Measurements from ENCODE around the gene DHX32.

The DHX32 gene

DNA sequence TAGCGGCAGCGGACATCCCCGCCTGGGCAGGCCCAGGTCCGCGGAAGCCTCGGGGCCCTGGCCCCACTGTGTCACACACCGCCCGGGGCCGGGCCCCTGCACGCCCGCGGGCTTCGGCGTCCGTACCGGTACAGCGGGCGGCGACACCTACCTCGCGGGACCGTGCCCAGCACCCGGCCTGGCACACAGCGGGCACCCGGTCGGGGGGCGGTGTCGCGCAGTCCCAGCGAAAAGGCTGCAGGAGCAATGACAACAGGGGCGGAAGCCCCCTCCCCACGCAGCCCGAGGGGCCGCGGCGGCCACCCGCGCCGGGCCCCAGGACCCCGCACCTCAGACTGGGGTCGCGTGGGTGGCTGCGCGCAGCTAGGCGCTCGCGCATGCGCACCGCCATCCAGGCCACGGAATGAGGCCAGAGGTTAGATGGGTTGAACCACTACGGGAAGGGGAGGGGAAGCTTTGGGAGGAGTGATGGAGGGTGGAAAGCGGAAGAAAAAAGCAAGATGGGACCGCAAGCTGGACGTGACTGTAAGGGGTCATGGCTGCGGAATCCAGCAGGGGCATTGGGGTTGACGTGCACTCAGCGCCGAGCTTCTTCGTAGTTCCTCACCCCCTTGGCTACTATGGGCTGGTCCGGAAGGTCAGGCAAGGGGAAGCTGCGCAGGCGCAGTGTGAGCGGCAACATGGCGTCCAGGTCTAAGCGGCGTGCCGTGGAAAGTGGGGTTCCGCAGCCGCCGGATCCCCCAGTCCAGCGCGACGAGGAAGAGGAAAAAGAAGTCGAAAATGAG, 58.0 kb downstream of the DHX32 start, which contains the start of the genes BCCIP and UROS:
BCCIP (plus strand) TSS at position 669 of the 785 bp plus-strand sequence; CDS start at position 681, 12 bp downstream.
UROS (minus strand) TSS at position 381 of the 785 bp plus-strand sequence. CDS start 6,759 bp downstream, outside the sequence.
- peak; percentile 93 for DNase-seq (ENCODE audit: low read depth)
- TF ChIP-seq, protein P1, sequence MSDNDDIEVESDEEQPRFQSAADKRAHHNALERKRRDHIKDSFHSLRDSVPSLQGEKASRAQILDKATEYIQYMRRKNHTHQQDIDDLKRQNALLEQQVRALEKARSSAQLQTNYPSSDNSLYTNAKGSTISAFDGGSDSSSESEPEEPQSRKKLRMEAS (IDR thresholded peaks at IDR 0.05; ENCODE audit: low read depth, low read length): no peak; the same call in 1 of the 2 replicates
- TF ChIP-seq POLR2A (IDR thresholded peaks at IDR 0.05; ENCODE audit: extremely low read depth, insufficient read length): peak; percentile 83
- TF ChIP-seq, protein P2, sequence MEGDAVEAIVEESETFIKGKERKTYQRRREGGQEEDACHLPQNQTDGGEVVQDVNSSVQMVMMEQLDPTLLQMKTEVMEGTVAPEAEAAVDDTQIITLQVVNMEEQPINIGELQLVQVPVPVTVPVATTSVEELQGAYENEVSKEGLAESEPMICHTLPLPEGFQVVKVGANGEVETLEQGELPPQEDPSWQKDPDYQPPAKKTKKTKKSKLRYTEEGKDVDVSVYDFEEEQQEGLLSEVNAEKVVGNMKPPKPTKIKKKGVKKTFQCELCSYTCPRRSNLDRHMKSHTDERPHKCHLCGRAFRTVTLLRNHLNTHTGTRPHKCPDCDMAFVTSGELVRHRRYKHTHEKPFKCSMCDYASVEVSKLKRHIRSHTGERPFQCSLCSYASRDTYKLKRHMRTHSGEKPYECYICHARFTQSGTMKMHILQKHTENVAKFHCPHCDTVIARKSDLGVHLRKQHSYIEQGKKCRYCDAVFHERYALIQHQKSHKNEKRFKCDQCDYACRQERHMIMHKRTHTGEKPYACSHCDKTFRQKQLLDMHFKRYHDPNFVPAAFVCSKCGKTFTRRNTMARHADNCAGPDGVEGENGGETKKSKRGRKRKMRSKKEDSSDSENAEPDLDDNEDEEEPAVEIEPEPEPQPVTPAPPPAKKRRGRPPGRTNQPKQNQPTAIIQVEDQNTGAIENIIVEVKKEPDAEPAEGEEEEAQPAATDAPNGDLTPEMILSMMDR (IDR thresholded peaks at IDR 0.05; ENCODE audit: low read depth, low read length): no peak
- TF ChIP-seq MYC (IDR thresholded peaks at IDR 0.05; ENCODE audit: low read depth, low read length): no peak
- peak within 1 kb of the TSS; percentile 92 for H3K4me3 ChIP-seq (ENCODE audit: low read depth, low read length)

DNA sequence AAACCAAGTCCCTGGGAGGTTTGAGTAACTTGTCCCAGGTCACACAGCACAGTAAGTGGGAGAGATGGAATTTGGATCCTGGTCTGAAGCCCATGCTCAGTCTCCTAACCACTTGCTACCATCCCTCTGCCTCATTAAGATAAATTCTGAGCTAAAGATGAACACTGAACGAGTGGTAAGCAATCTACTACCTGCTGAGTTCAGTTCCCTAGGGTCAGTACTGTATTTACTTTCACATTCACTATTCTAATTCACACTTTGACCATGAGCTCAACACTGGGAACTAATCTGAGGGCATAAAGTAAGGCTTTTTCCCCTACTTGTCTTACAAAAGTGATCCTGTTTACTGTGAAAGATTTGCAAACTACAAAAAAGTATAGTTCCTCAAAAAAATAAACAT, 60.4 kb downstream of the DHX32 start:
- TF ChIP-seq MYC (IDR thresholded peaks at IDR 0.05; ENCODE audit: low read depth, low read length) (no peak), POLR2A (IDR thresholded peaks at IDR 0.05; ENCODE audit: extremely low read depth, insufficient read length) (no peak)
- TF ChIP-seq, protein P2 (IDR thresholded peaks at IDR 0.05; ENCODE audit: low read depth, low read length): no peak
- TF ChIP-seq, protein P1 (IDR thresholded peaks at IDR 0.05; ENCODE audit: low read depth, low read length): no peak
- DNase-seq (ENCODE audit: low read depth): no peak
- H3K4me3 ChIP-seq (ENCODE audit: low read depth, low read length): no peak overlapping the region

DNA sequence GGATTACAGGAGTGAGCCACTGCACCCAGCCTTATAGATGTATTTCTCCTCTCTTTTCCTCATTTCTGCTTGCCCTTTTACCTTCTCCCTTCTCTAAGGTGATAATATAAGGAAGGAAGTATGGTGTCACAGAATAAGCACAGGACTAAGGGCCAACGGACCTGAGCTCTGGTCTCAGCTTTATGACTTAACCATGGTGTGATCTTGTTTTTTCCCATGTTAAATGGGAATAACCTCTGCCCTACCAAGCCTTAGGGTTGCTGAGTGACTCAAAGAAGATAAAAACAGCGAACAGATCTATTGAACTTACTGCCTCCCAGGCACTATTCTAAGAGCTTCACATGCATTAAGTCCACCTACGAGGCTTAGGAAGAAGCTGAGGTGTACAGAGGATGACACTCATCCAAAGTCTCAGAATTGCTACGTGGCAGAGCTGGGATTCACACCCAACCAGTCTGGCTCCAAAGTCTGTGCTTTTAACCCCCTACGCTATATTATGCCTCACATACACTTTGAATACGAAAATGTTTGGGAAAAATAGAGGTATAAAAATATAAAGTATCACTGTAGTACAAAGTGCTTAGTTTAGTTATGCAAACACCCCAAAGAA, 63.6 kb downstream of the DHX32 start:
- no peak for DNase-seq (ENCODE audit: low read depth)
- TF ChIP-seq POLR2A (IDR thresholded peaks at IDR 0.05; ENCODE audit: extremely low read depth, insufficient read length) (no peak), MYC (IDR thresholded peaks at IDR 0.05; ENCODE audit: low read depth, low read length) (no peak)
- TF ChIP-seq, protein P2 (IDR thresholded peaks at IDR 0.05; ENCODE audit: low read depth, low read length): no peak
- TF ChIP-seq, protein P1 (IDR thresholded peaks at IDR 0.05; ENCODE audit: low read depth, low read length): no peak

GRCh38 chr10:125816548-125816947, 64.5 kb downstream of the DHX32 start:
- no peak for DNase-seq (ENCODE audit: low read depth)
- no peak overlapping the region for H3K4me3 ChIP-seq (ENCODE audit: low read depth, low read length)

More for the DNA sequence above, 63.6 kb downstream of the DHX32 start:
- no peak overlapping the region for H3K4me3 ChIP-seq (ENCODE audit: low read depth, low read length)

DNA sequence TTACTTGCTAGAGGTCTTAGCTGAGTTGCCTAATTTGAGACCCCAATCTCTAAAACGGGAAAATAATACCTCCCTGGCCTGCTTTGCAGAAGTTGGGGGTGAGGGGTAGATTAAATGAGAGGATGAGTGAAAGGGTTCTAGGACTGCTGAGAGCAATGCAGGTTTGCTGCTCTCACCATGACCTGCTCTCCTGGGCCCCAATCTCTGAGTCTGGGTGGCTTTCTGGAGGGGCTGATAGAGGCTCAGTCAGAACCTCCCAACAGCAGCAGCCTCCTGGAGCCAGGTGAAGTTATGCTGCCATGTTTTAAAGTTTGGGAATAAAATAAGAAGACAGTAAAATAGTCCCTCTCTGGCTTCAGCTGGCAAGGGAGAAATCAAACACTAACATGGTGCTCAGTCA, 65.3 kb downstream of the DHX32 start:
- TF ChIP-seq MYC (IDR thresholded peaks at IDR 0.05; ENCODE audit: low read depth, low read length) (no peak), POLR2A (IDR thresholded peaks at IDR 0.05; ENCODE audit: extremely low read depth, insufficient read length) (no peak)
- TF ChIP-seq, protein P2 (IDR thresholded peaks at IDR 0.05; ENCODE audit: low read depth, low read length): no peak
- TF ChIP-seq, protein P1 (IDR thresholded peaks at IDR 0.05; ENCODE audit: low read depth, low read length): no peak
- no peak for DNase-seq (ENCODE audit: low read depth)
- H3K4me3 ChIP-seq (ENCODE audit: low read depth, low read length): no peak overlapping the region

More at GRCh38 chr10:125816548-125816947, 64.5 kb downstream of the DHX32 start:
- TF ChIP-seq MYC (IDR thresholded peaks at IDR 0.05; ENCODE audit: low read depth, low read length) (no peak), POLR2A (IDR thresholded peaks at IDR 0.05; ENCODE audit: extremely low read depth, insufficient read length) (no peak)
- TF ChIP-seq, protein P2 (IDR thresholded peaks at IDR 0.05; ENCODE audit: low read depth, low read length): no peak
- TF ChIP-seq, protein P1 (IDR thresholded peaks at IDR 0.05; ENCODE audit: low read depth, low read length): no peak
